GDM1 (cell line): ENCODE measurements around the gene PRF1.
"Not testable (repeated sequence)": the region's sequence is repeated elsewhere in the genome, so short reads cannot be mapped to it uniquely, and the experiment has no call there.

Source experiments
- DNase-seq: peaks from one replicate; lab custom pipeline; 2025; lab: John Stamatoyannopoulos, UW

PRF1 gene

GRCh38 chr10:70617798-70618568, 15.4 kb upstream of the PRF1 start:
- DNase-seq: no peak

- no peak for DNase-seq
Observed at GRCh38 chr10:70616761-70617160, 14.2 kb upstream of the PRF1 start.

- peak; percentile 12 for DNase-seq
Observed at GRCh38 chr10:70615784-70616522, 13.4 kb upstream of the PRF1 start.

DNA sequence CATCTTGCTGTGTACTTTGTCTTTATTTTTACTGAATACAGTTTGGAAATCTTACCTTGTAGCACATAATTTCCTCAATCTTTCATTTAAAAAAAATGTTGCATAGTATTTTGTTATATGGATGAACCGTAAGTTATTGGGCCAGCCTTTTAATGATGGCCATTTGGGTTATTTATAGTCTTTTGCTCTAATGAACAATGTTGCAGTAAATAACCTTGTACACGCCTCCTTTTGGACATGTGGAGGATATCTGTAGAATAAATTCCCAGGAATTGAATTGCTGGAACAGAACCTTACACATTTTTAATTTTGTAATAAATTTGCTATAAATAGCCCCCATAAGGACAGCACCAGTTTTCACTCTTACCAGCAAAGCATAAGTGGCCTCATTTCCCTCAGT, 12.7 kb upstream of the PRF1 start:
- no peak for DNase-seq

DNA sequence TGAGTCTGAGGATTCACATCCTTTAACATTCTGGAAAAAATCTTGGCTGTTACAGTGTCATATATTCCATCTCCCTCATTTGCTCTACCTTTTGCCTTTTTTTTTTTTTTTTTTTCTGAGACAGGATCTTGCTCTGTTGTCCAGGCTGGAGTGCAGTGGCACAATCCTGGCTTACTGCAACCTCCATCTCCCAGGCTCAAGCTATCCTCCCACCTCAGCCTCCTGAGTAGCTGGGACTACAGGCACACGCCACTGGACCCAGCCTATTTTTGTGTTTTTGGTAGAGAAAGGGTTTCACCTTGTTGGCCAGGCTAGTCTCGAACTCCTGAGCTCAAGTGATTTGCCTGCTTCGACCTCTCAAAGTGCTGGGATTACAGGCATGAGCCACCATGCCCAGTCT, 11.8 kb upstream of the PRF1 start:
- not testable (repeated sequence) for DNase-seq

DNA sequence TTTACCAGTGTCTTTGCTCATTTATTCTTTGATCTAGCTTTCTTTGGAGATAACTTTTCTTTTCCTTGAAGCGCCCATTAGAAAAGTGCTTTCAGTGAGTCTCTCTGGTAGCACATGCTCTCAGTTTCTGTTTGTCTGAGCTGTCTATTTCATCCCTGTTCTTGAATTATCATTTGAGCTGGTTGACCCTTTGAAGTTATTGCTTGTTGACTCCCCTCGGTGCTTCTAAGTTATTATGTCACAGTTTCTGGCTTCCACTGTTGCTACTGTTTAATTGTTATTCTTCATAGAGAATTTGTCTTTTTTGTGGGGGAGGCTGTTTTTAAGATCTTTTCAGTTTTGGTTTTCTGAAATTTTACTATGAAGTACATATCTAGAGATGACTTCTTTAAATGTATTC, 11.4 kb upstream of the PRF1 start:
- no peak for DNase-seq

GRCh38 chr10:70607936-70608335, 5.4 kb upstream of the PRF1 start:
- no peak for DNase-seq

- no peak for DNase-seq
Observed at GRCh38 chr10:70605161-70605560, 2.6 kb upstream of the PRF1 start.

GRCh38 chr10:70604106-70604505, 1.6 kb upstream of the PRF1 start:
- DNase-seq: no peak

- DNase-seq: no peak
Observed at GRCh38 chr10:70603449-70603801, 884 bp upstream of the PRF1 start.

- DNase-seq: no peak
Observed at GRCh38 chr10:70601746-70602145, 795 bp downstream of the PRF1 start.

GRCh38 chr10:70600512-70601395, 1.8 kb downstream of the PRF1 start:
- no peak for DNase-seq

- no peak for DNase-seq
Observed at GRCh38 chr10:70599791-70600190, 2.8 kb downstream of the PRF1 start.

DNA sequence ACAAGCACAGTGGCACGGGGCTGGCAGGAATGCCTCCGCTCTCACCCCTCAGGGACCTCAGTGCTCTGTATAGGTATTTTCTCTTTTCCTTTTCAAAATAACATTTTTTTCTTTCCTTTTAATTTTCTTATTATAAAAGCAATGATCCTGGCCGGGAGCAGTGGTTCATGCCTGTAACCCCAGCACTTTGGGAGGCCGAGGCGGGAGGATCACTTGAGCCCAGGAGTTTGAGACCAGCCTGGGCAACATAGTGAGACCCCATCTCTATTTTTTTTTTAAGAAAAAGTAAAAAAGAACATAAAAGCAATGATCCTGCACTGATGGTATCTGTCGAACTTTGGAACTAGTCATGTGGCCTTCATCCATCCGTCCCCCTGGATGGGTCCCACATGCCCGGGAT, 3.2 kb downstream of the PRF1 start:
- DNase-seq: no peak

DNA sequence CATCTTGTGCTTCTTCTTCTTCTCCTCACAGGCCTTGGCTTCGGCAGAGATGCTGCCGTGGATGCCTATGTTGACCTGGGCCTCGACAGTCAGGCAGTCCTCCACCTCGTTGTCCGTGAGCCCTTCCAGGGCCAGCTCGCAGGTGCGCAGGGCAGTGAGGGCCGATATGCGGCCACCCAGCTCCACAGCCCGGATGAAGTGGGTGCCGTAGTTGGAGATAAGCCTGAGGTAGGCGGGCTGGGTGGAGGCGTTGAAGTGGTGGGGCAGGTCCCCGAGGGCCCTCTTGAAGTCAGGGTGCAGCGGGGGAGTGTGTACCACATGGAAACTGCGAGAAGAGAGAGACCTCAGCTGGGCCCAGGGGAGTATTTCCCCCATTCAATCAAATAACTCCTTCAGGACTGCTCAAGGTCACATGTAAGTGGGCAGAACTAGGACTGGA, 3.7 kb downstream of the PRF1 start:
- DNase-seq: no peak

GRCh38 chr10:70597856-70598815, 4.4 kb downstream of the PRF1 start:
- no peak for DNase-seq

- DNase-seq: no peak
Observed at GRCh38 chr10:70596860-70597809, 5.4 kb downstream of the PRF1 start.

DNA sequence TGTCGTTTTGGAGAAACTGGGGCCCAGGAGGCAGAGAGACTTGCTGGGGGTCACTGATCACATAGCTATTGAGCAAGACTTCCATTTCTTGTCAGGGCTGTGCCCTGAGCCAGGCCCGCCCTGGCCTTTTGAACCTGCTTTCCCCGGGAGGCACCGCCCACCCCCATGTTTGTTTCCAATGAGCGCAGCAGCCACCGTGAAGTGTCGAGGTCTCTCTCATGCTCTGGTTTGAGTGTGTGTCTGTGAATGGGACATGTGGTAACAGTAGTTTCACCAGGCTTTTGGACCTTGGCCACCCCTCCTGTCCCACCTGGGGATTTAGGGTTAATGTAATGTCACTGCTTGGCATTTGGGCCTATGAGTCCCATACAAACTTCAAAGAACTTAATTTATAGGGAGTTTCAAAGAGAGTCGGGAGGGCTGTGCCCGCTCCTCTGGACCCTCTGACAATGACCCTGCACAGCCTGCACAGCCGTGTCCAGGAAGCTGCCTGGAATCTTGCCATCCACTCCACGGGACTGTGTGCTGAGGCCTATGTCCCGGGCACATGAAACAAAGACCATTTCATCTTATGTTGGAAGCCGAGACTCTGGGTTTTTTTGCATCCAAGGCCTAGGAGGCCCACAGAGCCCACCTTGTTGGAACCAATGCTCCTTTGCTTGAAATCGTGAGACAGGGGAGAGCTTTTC, 6.3 kb downstream of the PRF1 start:
- no peak for DNase-seq

GRCh38 chr10:70595566-70596016, 7.0 kb downstream of the PRF1 start:
- DNase-seq: no peak

- no peak for DNase-seq
Observed at GRCh38 chr10:70594161-70594560, 8.4 kb downstream of the PRF1 start.
